GM12878 (cell line): ENCODE data around the gene PTPN13.

Source experiments
- CHD2 ChIP-seq: IDR thresholded peaks from 2 replicates; pipeline ENCODE4 v1.6.1; 2011; ENCODE audit warnings: low read depth, low read length, improper control_type of control experiment, borderline replicate concordance
- POLR2A ChIP-seq: IDR thresholded peaks from 2 replicates; pipeline ENCODE4 v1.6.1; 2011; ENCODE audit warnings: low read depth, mild to moderate bottlenecking, low read length
- SIN3A ChIP-seq: IDR thresholded peaks from 2 replicates; pipeline ENCODE4 v1.6.1; 2012; ENCODE audit warnings: low read depth, low read length, improper control_type of control experiment
- SREBF2 ChIP-seq: IDR thresholded peaks from 2 replicates; pipeline ENCODE4 v1.6.1; 2012; ENCODE audit warnings: mild to moderate bottlenecking, low read length
- ZNF592 ChIP-seq: fragments of 450-650 bp; IDR thresholded peaks from 2 replicates; pipeline ENCODE4 v1.6.1; 2017; ENCODE audit warnings: mild to moderate bottlenecking, moderate library complexity

- TF ChIP-seq CHD2 = no peak
- TF ChIP-seq POLR2A = no peak
- no peak for TF ChIP-seq SIN3A
- no peak for TF ChIP-seq ZNF592
- TF ChIP-seq SREBF2 = no peak
These were observed 42.7 kb upstream of the PTPN13 start for GRCh38 chr4:86551387-86551786.
